GM23338 (cell line): ENCODE results near the gene TMEM175. TPM values are rescaled to one million over a fixed set of nuclear protein-coding genes. Genes with fewer than 3 reads are reported as not detected.

Experiments used
- ATAC-seq: fragments of 200-7000 bp; cut with Tn5 transposase; 3 replicates; pipeline ENCODE4 v1.9.1; 2020
- DNase-seq: peaks from one replicate; pipeline ENCODE4 v3.0.0-alpha.2; 2015; ENCODE audit warnings: low spot score
- H2AFZ ChIP-seq: fragments of 200-600 bp; sonication (generic); 2 replicates; pipeline ENCODE4 v1.8.0; 2016; ENCODE audit warnings: antibody characterized with exemption, mild to moderate bottlenecking, moderate library complexity
- H3F3A ChIP-seq: fragments of 200-600 bp; sonication (generic); replicated peaks from 2 replicates; pipeline ENCODE4 v1.8.0; 2017; ENCODE audit warnings: antibody characterized with exemption, mixed run types, low read depth
- H3K27ac ChIP-seq: fragments of 200-600 bp; sonication (generic); 2 replicates; pipeline ENCODE4 v1.6.1; 2016; ENCODE audit warnings: low read depth
- H3K27me3 ChIP-seq: fragments of 200-600 bp; sonication (generic); 2 replicates; pipeline ENCODE4 v1.8.0; 2016; ENCODE audit warnings: mild to moderate bottlenecking, mixed run types, moderate library complexity; ENCODE audit not compliant: insufficient read depth
- H3K36me3 ChIP-seq: fragments of 200-600 bp; sonication (generic); 2 replicates; pipeline ENCODE4 v1.8.0; 2016; ENCODE audit warnings: mild to moderate bottlenecking; ENCODE audit not compliant: insufficient read depth
- H3K4me1 ChIP-seq: fragments of 200-600 bp; sonication (generic); 2 replicates; pipeline ENCODE4 v1.8.0; 2016; ENCODE audit warnings: mild to moderate bottlenecking, moderate library complexity; ENCODE audit not compliant: insufficient read depth
- H3K4me2 ChIP-seq: fragments of 200-600 bp; sonication (generic); 2 replicates; pipeline ENCODE4 v1.7.1; 2017; ENCODE audit warnings: mixed run types
- H3K4me3 ChIP-seq: fragments of 200-600 bp; sonication (generic); 2 replicates; pipeline ENCODE4 v1.6.1; 2016; ENCODE audit warnings: mixed run types
- H3K79me2 ChIP-seq: fragments of 200-600 bp; sonication (generic); replicated peaks from 2 replicates; pipeline ENCODE4 v1.8.0; 2017; ENCODE audit warnings: mild to moderate bottlenecking; ENCODE audit not compliant: insufficient read depth
- H3K9me2 ChIP-seq: fragments of 200-600 bp; sonication (generic); 2 replicates; pipeline ENCODE4 v1.8.0; 2017; ENCODE audit not compliant: insufficient read depth
- H4K20me1 ChIP-seq: fragments of 200-600 bp; sonication (generic); replicated peaks from 2 replicates; pipeline ENCODE4 v1.8.0; 2017; ENCODE audit warnings: mild to moderate bottlenecking; ENCODE audit not compliant: insufficient read depth
- H3K27ac Mint-ChIP-seq: 2 replicates; pipeline ENCODE4 v1.8.0; 2020; ENCODE audit warnings: inconsistent platforms, mild to moderate bottlenecking, moderate library complexity, mixed read lengths
- H3K27me3 Mint-ChIP-seq: 3 replicates; pipeline ENCODE4 v1.8.0; 2022; ENCODE audit warnings: low read depth, mild to moderate bottlenecking, moderate library complexity, mixed read lengths, inconsistent platforms; ENCODE audit not compliant: insufficient read depth, poor library complexity
- H3K36me3 Mint-ChIP-seq: 3 replicates; pipeline ENCODE4 v1.8.0; 2021; ENCODE audit warnings: low read depth, mild to moderate bottlenecking, inconsistent platforms, moderate library complexity, mixed read lengths
- H3K4me1 Mint-ChIP-seq: 3 replicates; pipeline ENCODE4 v1.8.0; 2020; ENCODE audit warnings: mild to moderate bottlenecking, inconsistent platforms, mixed read lengths
- H3K4me3 Mint-ChIP-seq: 3 replicates; pipeline ENCODE4 v1.8.0; 2021; ENCODE audit warnings: moderate library complexity, mild to moderate bottlenecking, inconsistent platforms, mixed read lengths
- H3K9me3 Mint-ChIP-seq: 3 replicates; pipeline ENCODE4 v1.8.0; 2020; ENCODE audit warnings: moderate library complexity, mild to moderate bottlenecking, inconsistent platforms, mixed read lengths
- CREB1 ChIP-seq: fragments of 250-450 bp; sonication (Bioruptor Pico); IDR thresholded peaks from 2 replicates; pipeline ENCODE4 v1.5.0; 2020; ENCODE audit warnings: low read depth, mild to moderate bottlenecking, moderate library complexity
- CTCF ChIP-seq, 2 experiments: fragments of 200-600 bp in 1 of 2; sonication (generic) in 1 of 2; conservative IDR thresholded peaks; 2 replicates each; pipeline versions ENCODE4 v1.5.1 to v1.6.1; 2016 to 2017; ENCODE audit warnings: antibody characterized with exemption in 2 of 2, low read depth in 2 of 2, mild to moderate bottlenecking in 2 of 2, moderate library complexity in 1 of 2
- ETS1 ChIP-seq: IDR thresholded peaks from 2 replicates; pipeline ENCODE4 v1.6.1; 2016; ENCODE audit warnings: antibody characterized with exemption
- EZH2 ChIP-seq: fragments of 200-600 bp; sonication (generic); IDR thresholded peaks from one replicate; pipeline ENCODE4 v1.8.0; 2017; ENCODE audit warnings: antibody characterized with exemption, mild to moderate bottlenecking, low read depth; ENCODE audit not compliant: unreplicated experiment
- EZH2phosphoT487 ChIP-seq: fragments of 200-600 bp; sonication (generic); IDR thresholded peaks from one replicate; pipeline ENCODE4 v1.8.1; 2018; ENCODE audit warnings: antibody characterized with exemption; ENCODE audit not compliant: unreplicated experiment
- JUNB ChIP-seq: IDR thresholded peaks from one replicate; pipeline ENCODE4 v1.6.1; 2016; ENCODE audit warnings: antibody characterized with exemption; ENCODE audit not compliant: unreplicated experiment
- NANOG ChIP-seq: IDR thresholded peaks from 2 replicates; pipeline ENCODE4 v1.6.1; 2016; ENCODE audit warnings: antibody characterized with exemption, borderline replicate concordance
- POLR2AphosphoS5 ChIP-seq: IDR thresholded peaks from 2 replicates; pipeline ENCODE4 v1.6.1; 2016; ENCODE audit warnings: antibody characterized with exemption, low read depth
- STAT1 ChIP-seq: IDR thresholded peaks from one replicate; pipeline ENCODE4 v1.6.1; 2016; ENCODE audit warnings: antibody characterized with exemption; ENCODE audit not compliant: unreplicated experiment
- ZNF114 ChIP-seq: fragments of 250-450 bp; sonication (Bioruptor Pico); IDR thresholded peaks from 2 replicates; pipeline ENCODE4 v1.5.0; 2020; ENCODE audit warnings: mild to moderate bottlenecking, moderate library complexity
- ZNF331 ChIP-seq: fragments of 250-450 bp; sonication (Bioruptor Pico); IDR thresholded peaks from 2 replicates; pipeline ENCODE4 v1.5.0; 2020; ENCODE audit warnings: low read depth, mild to moderate bottlenecking, moderate library complexity
- ZNF462 ChIP-seq: fragments of 250-450 bp; sonication (Bioruptor Pico); IDR thresholded peaks from 2 replicates; pipeline ENCODE4 v1.5.0; 2020; ENCODE audit warnings: mild to moderate bottlenecking, moderate library complexity
- polyA plus RNA-seq: library from polyadenylated mRNA; unstranded; fragments of >200 nt; fragmentation: Nextera tagmentation; extraction: Ambion mirVana; gene quantifications from 2 replicates; pipeline ENCODE4 v1.2.1, GENCODE V29; 2016
- total RNA-seq: library from RNA; depleted of rRNA; stranded (reverse); fragments of >200 nt; shearing (Covaris generic); gene quantifications from 2 replicates; pipeline ENCODE4 v1.2.3, GENCODE V29; 2014

The TMEM175 gene
- total and polyA plus RNA-seq, 2 experiments from 2014 or later = 8.0 to 11.4 TPM

GRCh38 chr4:884259-884658 is 48.0 kb upstream of the TMEM175 start:
- Histone ChIP-seq H3F3A (0 out of 2 replicates have a peak, but pooled peaks cover 11% of the 10 kb centered on the region), H3K27ac (no peak overlapping the region), H4K20me1 (no peaks in the 10 kb centered on the region; the same call in 1 of the 2 replicates), H3K4me2 (no peak overlapping the region), H3K4me1 (no peaks in the 10 kb centered on the region), H2AFZ (no peak overlapping the region), H3K4me3 (no peak overlapping the region), H3K36me3 (no peaks in the 10 kb centered on the region), H3K79me2 (no peaks in the 10 kb centered on the region), H3K9me2 (no peaks in the 10 kb centered on the region; the same call in 1 of the 2 replicates), H3K27me3 (no peaks in the 10 kb centered on the region)
- DNase-seq (no peak), ATAC-seq (no peak)
- TF ChIP-seq EZH2phosphoT487 = no peak
- no peak for TF ChIP-seq STAT1
- TF ChIP-seq ZNF331 (CRISPR knock-in tag) = no peak
- TF ChIP-seq EZH2 = no peak
- TF ChIP-seq NANOG = no peak
- no peak for TF ChIP-seq JUNB
- TF ChIP-seq ZNF462 (CRISPR knock-in tag) = no peak
- TF ChIP-seq CTCF (conservative IDR thresholded peaks at IDR 0.05; ENCODE audit: low read depth in 2 of 2) = no peak
- no peak for TF ChIP-seq ZNF114 (CRISPR knock-in tag)
- no peak for TF ChIP-seq POLR2AphosphoS5
- TF ChIP-seq ETS1 = no peak
- TF ChIP-seq CREB1 (CRISPR knock-in tag) = no peak
- Mint-ChIP-seq H3K27me3 (peaks cover 17% of the 10 kb centered on the region), H3K27ac (no peak overlapping the region), H3K9me3 (peaks cover 7% of the 10 kb centered on the region; the same call in 2 of the 3 replicates), H3K4me1 (no peaks in the 10 kb centered on the region), H3K36me3 (peaks cover 23% of the 10 kb centered on the region), H3K4me3 (no peak overlapping the region)
